GM12865 (cell line): ENCODE results near the gene HSF5.

Experiments used
- DNase-seq: peaks from one replicate; pipeline ENCODE4 v3.0.0; 2010; ENCODE audit warnings: low read depth
- H3K4me3 ChIP-seq: 2 replicates; pipeline ENCODE4 v1.5.1; 2011; ENCODE audit warnings: mild to moderate bottlenecking, low read depth, low read length, control low read depth
- CTCF ChIP-seq: IDR thresholded peaks from 2 replicates; pipeline ENCODE4 v1.5.1; 2011; ENCODE audit warnings: low read length, control low read depth, low read depth, inconsistent platforms; ENCODE audit not compliant: insufficient read depth; ENCODE audit errors: missing control alignments

Gene HSF5

GRCh38 chr17:58513267-58513964 is 25.2 kb upstream of the HSF5 start:
- H3K4me3 ChIP-seq = peak overlapping the region; percentile 86
- peak; percentile 2 for TF ChIP-seq CTCF
- peak; percentile 68 for DNase-seq

GRCh38 chr17:58510075-58510474 is 21.9 kb upstream of the HSF5 start:
- H3K4me3 ChIP-seq = no peak overlapping the region
- TF ChIP-seq CTCF = no peak
- no peak for DNase-seq

GRCh38 chr17:58508341-58509067 is 20.3 kb upstream of the HSF5 start:
- DNase-seq = no peak
- no peak for TF ChIP-seq CTCF
- H3K4me3 ChIP-seq = no peak overlapping the region

- no peak for DNase-seq
- H3K4me3 ChIP-seq = no peak overlapping the region
- TF ChIP-seq CTCF = no peak
Measured at GRCh38 chr17:58507123-58507634, 19.0 kb upstream of the HSF5 start.

GRCh38 chr17:58506354-58507080 is 18.3 kb upstream of the HSF5 start:
- DNase-seq = no peak
- no peak overlapping the region for H3K4me3 ChIP-seq
- TF ChIP-seq CTCF = no peak

GRCh38 chr17:58504826-58505351 is 16.7 kb upstream of the HSF5 start:
- DNase-seq = peak; percentile 84
- H3K4me3 ChIP-seq = peak overlapping the region; percentile 18; the same call in 1 of the 2 replicates
- TF ChIP-seq CTCF = no peak
